HepG2 (cell line): ENCODE data around the gene KLRK1. TPM values are rescaled to one million over a fixed set of nuclear protein-coding genes. Genes with fewer than 3 reads are reported as not detected.

Source experiments
- ATAC-seq: fragments of 200-7000 bp; cut with Tn5 transposase; 3 replicates; pipeline ENCODE4 v1.9.1; 2020; ENCODE audit warnings: mild to moderate bottlenecking, moderate library complexity
- BruUV-seq: library from RNA; stranded (reverse); fragments of 400-500 nt; replicated peaks from 2 replicates; lab custom pipeline; 2021; lab: Mats Ljungman, UMichigan
- CTCF ChIA-PET: fragments of 300-600 bp; formaldehyde crosslinking; extraction: SDS; loops from one replicate; lab custom pipeline; 2021; ENCODE audit warnings: low total read pairs, inconsistent platforms, low intra/inter-chr PET ratio; lab: Yijun Ruan, JAX
- POLR2A ChIA-PET: fragments of 350-600 bp; sonication (Branson Sonifier 250); formaldehyde crosslinking; loops from one replicate; lab custom pipeline; 2020; ENCODE audit warnings: antibody characterized with exemption, inconsistent platforms; lab: Yijun Ruan, JAX
- DNase-seq: peaks from one replicate; pipeline ENCODE4 v3.0.0-alpha.2; 2015; ENCODE audit warnings: low spot score
- FAIRE-seq: peaks from 3 replicates; lab custom pipeline; 2011; peaks lifted over from hg19 to GRCh38; lab: Jason Lieb, UNC
- H2AFZ ChIP-seq: one replicate; pipeline ENCODE4 v1.6.1; 2011; ENCODE audit warnings: low read length, inconsistent platforms
- H3K27ac ChIP-seq: fragments of 300-600 bp; 3 replicates; pipeline ENCODE4 v1.8.0; 2011; ENCODE audit warnings: mixed run types, mild to moderate bottlenecking, mixed read lengths, low read length, inconsistent platforms; ENCODE audit not compliant: insufficient read depth; ENCODE audit errors: extremely low read length
- H3K27me3 ChIP-seq, 2 experiments: fragments of 200-600 bp in 1 of 2; 2 replicates in 1 of 2; 3 replicates in 1 of 2; pipeline versions ENCODE4 v1.6.0 to v1.8.0; 2011; ENCODE audit warnings: low read length in 2 of 2, mild to moderate bottlenecking in 2 of 2, moderate library complexity in 2 of 2, inconsistent platforms in 1 of 2; ENCODE audit not compliant: insufficient read depth in 2 of 2, control insufficient read depth in 1 of 2
- H3K36me3 ChIP-seq, 2 experiments: fragments of 200-600 bp in 1 of 2; replicated peaks in 1 of 2; 2 replicates in 1 of 2; 3 replicates in 1 of 2; pipeline versions ENCODE4 v1.5.1 to v1.8.0; 2011; ENCODE audit warnings: low read length in 2 of 2, inconsistent platforms in 1 of 2; ENCODE audit not compliant: insufficient read depth in 2 of 2, control insufficient read depth in 1 of 2
- H3K4me1 ChIP-seq: 2 replicates; pipeline ENCODE4 v1.5.1; 2012; ENCODE audit warnings: low read length, inconsistent platforms; ENCODE audit not compliant: insufficient read depth
- H3K4me2 ChIP-seq: 2 replicates; pipeline ENCODE4 v1.6.0; 2011; ENCODE audit warnings: low read depth, low read length, inconsistent platforms
- H3K4me3 ChIP-seq, 3 experiments: fragments of 200-600 bp in 1 of 3; sonication (generic), shearing (Covaris generic) in 1 of 3; replicated peaks in 1 of 3; 2 replicates each; pipeline ENCODE4 v1.5.1; 2011 to 2016; ENCODE audit warnings: low read length in 3 of 3, inconsistent platforms in 2 of 3, low read depth in 2 of 3, mild to moderate bottlenecking in 2 of 3, control low read depth in 1 of 3, mixed read lengths in 1 of 3; ENCODE audit not compliant: insufficient read depth in 1 of 3
- H3K79me2 ChIP-seq: one replicate; pipeline ENCODE4 v1.6.1; 2011; ENCODE audit warnings: low read length, inconsistent platforms; ENCODE audit not compliant: insufficient read depth
- H3K9ac ChIP-seq: 2 replicates; pipeline ENCODE4 v1.6.0; 2011; ENCODE audit warnings: mild to moderate bottlenecking, low read depth, low read length, inconsistent platforms; ENCODE audit not compliant: insufficient read depth
- H3K9me3 ChIP-seq: 2 replicates; pipeline ENCODE4 v1.5.1; 2012; ENCODE audit warnings: mild to moderate bottlenecking, low read length
- H4K20me1 ChIP-seq: 2 replicates; pipeline ENCODE4 v1.6.0; 2011; ENCODE audit warnings: inconsistent platforms, mild to moderate bottlenecking, low read length, moderate library complexity; ENCODE audit not compliant: insufficient read depth
- ARID2 ChIP-seq: sonication (generic); formaldehyde crosslinking; IDR thresholded peaks from 2 replicates; pipeline ENCODE4 v1.8.1; 2022; ENCODE audit warnings: mild to moderate bottlenecking, missing genetic modification reagents, borderline replicate concordance
- FIP1L1 ChIP-seq: fragments of 200-400 bp; formaldehyde crosslinking; IDR thresholded peaks from 2 replicates; pipeline ENCODE4 v1.6.1; 2018; ENCODE audit warnings: low read depth, mild to moderate bottlenecking, low read length, moderate library complexity, borderline replicate concordance; ENCODE audit not compliant: insufficient read depth
- HES4 ChIP-seq: sonication (generic); formaldehyde crosslinking; IDR thresholded peaks from 2 replicates; pipeline ENCODE4 v1.9.0; 2021; ENCODE audit warnings: mild to moderate bottlenecking, missing genetic modification reagents, borderline replicate concordance
- IKZF1 ChIP-seq: fragments of 450-650 bp; IDR thresholded peaks from 2 replicates; pipeline ENCODE4 v1.7.1; 2016
- LCORL ChIP-seq, 2 experiments: fragments of 450-650 bp in 1 of 2; sonication (generic) in 1 of 2; formaldehyde crosslinking in 1 of 2; IDR thresholded peaks; 2 replicates each; pipeline versions ENCODE4 v1.5.0 to v1.6.1; 2017 to 2020; ENCODE audit warnings: antibody characterized with exemption in 1 of 2, missing genetic modification reagents in 1 of 2
- MBNL3 ChIP-seq: fragments of 250-450 bp; sonication (Bioruptor Pico); conservative IDR thresholded peaks from 2 replicates; pipeline ENCODE4 v1.8.0; 2022; ENCODE audit warnings: mild to moderate bottlenecking, inconsistent platforms
- SRF ChIP-seq: IDR thresholded peaks from 2 replicates; pipeline ENCODE4 v1.6.1; 2011; ENCODE audit warnings: mild to moderate bottlenecking, low read depth, low read length, moderate library complexity
- WGBS: methylation state at CpG from one replicate; pipeline ENCODE4 v1.1.6; 2017; ENCODE audit warnings: low lambda C conversion rate; 5-methylcytosine and 5-hydroxymethylcytosine counted together
- in situ Hi-C: cut with HindIII; loops from 2 replicates; pipeline ENCODE4 v1.10.0; 2017; ENCODE audit warnings: low pct_unique_long_range_greater_than_20kb; ENCODE audit not compliant: extremely low pct_ligation_motif_present
- intact Hi-C: fragments of 100-400 bp; cut with micrococcal nuclease; formaldehyde crosslinking; loops from one replicate; pipeline ENCODE4 v1.10.0; 2022; ENCODE audit not compliant: unreplicated experiment
- polyA plus RNA-seq, 8 experiments: library from polyadenylated mRNA; depleted of rRNA in 3 of 8; stranded (reverse) in 7 of 8; unstranded in 1 of 8; fragments of >200 nt; fragmentation: Illumina TruSeq in 4 of 8; extraction: Trizol in 4 of 8; gene quantifications; 2 replicates each; pipeline versions ENCODE4 v1.2.1 to v1.2.3, GENCODE V29; 2011 to 2016; ENCODE audit warnings: low read depth in 4 of 8, missing spikeins in 1 of 8, mixed read lengths in 1 of 8; ENCODE audit not compliant: insufficient read depth in 1 of 8
- total RNA-seq, 5 experiments: library from RNA; depleted of rRNA; stranded (reverse); fragments of >200 nt; fragmentation: Illumina TruSeq; extraction: Trizol; gene quantifications; 2 replicates each; pipeline ENCODE4 v1.2.3, GENCODE V29; 2016; ENCODE audit warnings: low read depth in 1 of 5
- TF ChIP-seq, protein P1 (sequence below): IDR thresholded peaks from 2 replicates; pipeline ENCODE4 v1.6.1; 2012; ENCODE audit warnings: inconsistent platforms
- TF ChIP-seq, protein P2 (sequence below): sonication (generic); formaldehyde crosslinking; IDR thresholded peaks from 2 replicates; pipeline ENCODE4 v1.5.1; 2020; ENCODE audit warnings: missing genetic modification reagents, mild to moderate bottlenecking, borderline replicate concordance

KLRK1 gene
- total and polyA plus RNA-seq, 2 of the 13 experiments (the other 11 are each of a cell fraction or from before 2014, with no cell fraction given), result not detected

DNA sequence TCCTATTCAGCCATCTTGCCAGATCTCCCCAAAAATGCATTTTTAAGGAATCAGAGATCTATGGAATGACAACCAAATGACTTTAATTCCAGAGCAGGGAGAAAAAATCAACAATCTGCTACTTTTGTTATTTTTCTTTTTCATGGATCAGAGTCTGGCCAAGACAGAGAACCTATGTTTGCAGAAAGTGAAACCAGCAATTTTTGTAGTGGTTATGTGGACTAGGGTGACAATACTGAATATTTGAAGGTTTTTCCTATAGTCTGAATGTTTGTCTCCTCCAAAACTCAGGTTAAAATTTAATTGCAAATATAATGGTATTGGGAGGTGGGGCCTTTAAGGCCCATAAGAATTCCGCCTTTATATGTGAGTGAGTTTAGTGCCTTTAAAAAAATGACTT, 30.9 kb downstream of the KLRK1 start:
- TF ChIP-seq ARID2 (no peak), HES4 (CRISPR knock-in tag) (no peak), LCORL (IDR thresholded peaks at IDR 0.05) (no peak), LCORL (CRISPR knock-in tag; IDR thresholded peaks at IDR 0.05) (no peak), SRF (no peak), IKZF1 (no peak), FIP1L1 (no peak), MBNL3 (CRISPR knock-in tag) (no peak)
- TF ChIP-seq, protein P1, sequence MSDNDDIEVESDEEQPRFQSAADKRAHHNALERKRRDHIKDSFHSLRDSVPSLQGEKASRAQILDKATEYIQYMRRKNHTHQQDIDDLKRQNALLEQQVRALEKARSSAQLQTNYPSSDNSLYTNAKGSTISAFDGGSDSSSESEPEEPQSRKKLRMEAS, result no peak
- TF ChIP-seq, protein P2, sequence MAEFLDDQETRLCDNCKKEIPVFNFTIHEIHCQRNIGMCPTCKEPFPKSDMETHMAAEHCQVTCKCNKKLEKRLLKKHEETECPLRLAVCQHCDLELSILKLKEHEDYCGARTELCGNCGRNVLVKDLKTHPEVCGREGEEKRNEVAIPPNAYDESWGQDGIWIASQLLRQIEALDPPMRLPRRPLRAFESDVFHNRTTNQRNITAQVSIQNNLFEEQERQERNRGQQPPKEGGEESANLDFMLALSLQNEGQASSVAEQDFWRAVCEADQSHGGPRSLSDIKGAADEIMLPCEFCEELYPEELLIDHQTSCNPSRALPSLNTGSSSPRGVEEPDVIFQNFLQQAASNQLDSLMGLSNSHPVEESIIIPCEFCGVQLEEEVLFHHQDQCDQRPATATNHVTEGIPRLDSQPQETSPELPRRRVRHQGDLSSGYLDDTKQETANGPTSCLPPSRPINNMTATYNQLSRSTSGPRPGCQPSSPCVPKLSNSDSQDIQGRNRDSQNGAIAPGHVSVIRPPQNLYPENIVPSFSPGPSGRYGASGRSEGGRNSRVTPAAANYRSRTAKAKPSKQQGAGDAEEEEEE (CRISPR knock-in tag), result no peak
- TF ChIP-seq, all 625 proteins: peak for 0
- Histone ChIP-seq H3K79me2 (no peaks in the 10 kb centered on the region), H3K27ac (no peak overlapping the region), H4K20me1 (no peaks in the 10 kb centered on the region), H2AFZ (no peak overlapping the region), H3K4me1 (peaks cover 12% of the 10 kb centered on the region), H3K4me3 (no peak overlapping the region), H3K9ac (no peak overlapping the region), H3K27me3 (no peaks in the 10 kb centered on the region; a peak in 1 of 5 replicates), H3K9me3 (no peaks in the 10 kb centered on the region), H3K36me3 (no peaks in the 10 kb centered on the region), H3K4me2 (no peak overlapping the region)
- FAIRE-seq (no peak), DNase-seq (no peak), ATAC-seq (no peak)
- ChIA-PET POLR2A (no interaction called here), CTCF (no interaction called here)
- in situ Hi-C loops (no loop called here), intact Hi-C loops (no loop called here)
- 48% methylated on average over 1 of the region's 1 CpG for WGBS
- no TSS peak for BruUV-seq
